Measurements from ENCODE around the gene TAS2R31.

Gene TAS2R31

GRCh38 chr12:10998204-10998603, 33.0 kb downstream of the TAS2R31 start, which contains the start of gene TAS2R20:
Gene TAS2R20, minus strand, starts transcription at chr12:10998304. Its CDS starts 429 bp downstream, at chr12:10997875.
- DNase-seq: no peak

- DNase-seq: no peak
These were observed 36.9 kb downstream of the TAS2R31 start for GRCh38 chr12:10994307-10994706.

GRCh38 chr12:10989107-10989506, 42.1 kb downstream of the TAS2R31 start:
- DNase-seq: no peak

- no peak for DNase-seq
These were observed 44.4 kb downstream of the TAS2R31 start, which contains the start of gene TAS2R50 for GRCh38 chr12:10986812-10987211. Gene TAS2R50, minus strand, starts transcription at chr12:10986912. Its CDS starts 52 bp downstream, at chr12:10986860.

GRCh38 chr12:10982244-10982643, 49.0 kb downstream of the TAS2R31 start:
- DNase-seq: peak; percentile 85

All from central memory CD4-positive, alpha-beta T cell (primary cell).